Inflammatory macrophage treated with lipopolysaccharide for 1 hour (primary cell): Measurements from ENCODE around the gene MLH1.

Experiments
- DNase-seq, 2 donors: peaks; one replicate each; pipeline ENCODE4 v3.0.0-alpha.2; 2020 to 2022

The MLH1 gene

DNA sequence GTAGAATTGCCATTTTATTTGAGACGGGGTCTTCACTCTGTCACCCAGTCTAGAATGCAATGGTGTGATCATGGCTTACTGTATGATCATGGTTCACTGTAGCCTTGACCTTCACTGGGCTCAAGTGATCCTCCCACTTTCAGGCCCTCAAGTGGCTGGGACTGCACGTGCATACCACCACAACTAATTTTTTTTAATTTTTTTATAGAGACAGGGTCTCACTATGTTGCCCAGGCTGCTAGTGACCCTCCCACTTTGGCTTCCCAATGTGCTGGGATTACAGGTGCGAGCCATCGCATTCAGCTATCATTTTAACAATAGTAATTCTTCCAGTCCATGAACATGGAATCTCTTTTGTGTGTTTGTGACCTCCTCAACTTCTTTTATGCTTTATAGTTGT, 12.3 kb upstream of the MLH1 start:
- no peak for DNase-seq

- peak; percentile 31 to 40 for DNase-seq
Measured at GRCh38 chr3:36988356-36988755, 5.0 kb upstream of the MLH1 start.

- peak; percentile 76 to 88 for DNase-seq
Measured at GRCh38 chr3:36989005-36989404, 4.3 kb upstream of the MLH1 start.

GRCh38 chr3:36989568-36989967, 3.8 kb upstream of the MLH1 start:
- DNase-seq: peak in 1 of 2 donors; percentile 4

DNA sequence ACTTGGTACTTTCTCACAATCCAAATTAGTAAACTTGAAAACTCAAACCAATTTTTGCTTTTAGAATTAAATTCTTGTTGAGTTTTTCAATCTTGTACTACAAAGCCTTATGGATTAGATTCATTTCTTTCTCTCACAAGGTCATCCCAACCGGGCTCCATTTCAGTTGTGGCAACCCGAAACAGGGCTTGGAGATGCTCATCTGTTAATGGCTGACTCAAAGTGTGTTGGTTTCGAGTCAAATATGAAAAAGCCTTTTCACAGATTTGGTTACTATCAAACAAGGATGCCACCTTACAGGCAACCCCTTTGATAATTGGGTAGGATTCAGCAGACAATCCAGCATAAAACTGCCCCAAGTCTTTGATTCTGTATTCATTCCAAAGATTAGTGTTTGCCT, 2.2 kb upstream of the MLH1 start:
- peak in 1 of 2 donors; percentile 3 for DNase-seq

DNA sequence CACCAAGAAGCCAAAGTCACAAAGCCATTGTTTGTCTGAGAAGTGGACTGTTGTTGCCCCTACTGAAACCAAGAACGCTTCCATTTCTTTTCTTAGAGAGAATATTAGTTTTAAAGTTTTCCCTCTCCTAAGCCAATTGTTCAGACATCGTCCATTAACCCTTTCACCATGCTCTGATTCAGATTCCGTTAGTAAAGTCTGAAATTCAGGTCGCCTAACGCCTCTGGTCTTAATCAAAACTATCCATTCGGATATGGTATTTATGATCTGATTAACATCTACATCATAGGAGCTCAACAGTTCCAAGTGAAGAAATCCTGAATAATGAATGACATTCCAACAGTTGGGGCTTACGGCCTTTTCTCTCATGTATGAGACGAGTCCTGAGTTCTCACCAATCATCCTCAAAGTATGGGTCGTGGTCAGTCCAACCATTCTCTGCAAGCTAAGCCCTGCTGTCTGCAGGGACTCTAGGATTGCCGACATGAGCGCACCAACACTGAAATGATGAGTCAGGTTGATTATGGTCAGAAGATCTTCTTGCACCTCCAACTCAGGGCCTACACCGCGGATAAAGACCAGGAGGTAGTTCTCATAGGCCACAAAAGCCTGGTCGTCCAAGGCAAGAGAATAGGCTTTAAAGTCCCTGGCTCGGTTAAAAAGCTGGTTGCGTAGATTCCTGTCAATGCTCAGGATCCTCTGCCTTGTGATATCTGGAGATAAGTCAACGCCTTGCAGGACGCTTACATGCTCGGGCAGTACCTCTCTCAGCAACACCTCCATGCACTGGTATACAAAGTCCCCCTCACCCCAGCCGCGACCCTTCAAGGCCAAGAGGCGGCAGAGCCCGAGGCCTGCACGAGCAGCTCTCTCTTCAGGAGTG, 1.2 kb upstream of the MLH1 start:
- peak; percentile 26 to 57 for DNase-seq

DNA sequence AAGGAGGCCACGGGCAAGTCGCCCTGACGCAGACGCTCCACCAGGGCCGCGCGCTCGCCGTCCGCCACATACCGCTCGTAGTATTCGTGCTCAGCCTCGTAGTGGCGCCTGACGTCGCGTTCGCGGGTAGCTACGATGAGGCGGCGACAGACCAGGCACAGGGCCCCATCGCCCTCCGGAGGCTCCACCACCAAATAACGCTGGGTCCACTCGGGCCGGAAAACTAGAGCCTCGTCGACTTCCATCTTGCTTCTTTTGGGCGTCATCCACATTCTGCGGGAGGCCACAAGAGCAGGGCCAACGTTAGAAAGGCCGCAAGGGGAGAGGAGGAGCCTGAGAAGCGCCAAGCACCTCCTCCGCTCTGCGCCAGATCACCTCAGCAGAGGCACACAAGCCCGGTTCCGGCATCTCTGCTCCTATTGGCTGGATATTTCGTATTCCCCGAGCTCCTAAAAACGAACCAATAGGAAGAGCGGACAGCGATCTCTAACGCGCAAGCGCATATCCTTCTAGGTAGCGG, 452 bp upstream of the MLH1 start, which contains the start of gene EPM2AIP1:
Gene EPM2AIP1, minus strand, starts transcription at position 326 of the 520 bp plus-strand sequence. Its CDS starts 54 bp downstream, at position 272.
- peak in 1 of 2 donors; percentile 100 for DNase-seq

DNA sequence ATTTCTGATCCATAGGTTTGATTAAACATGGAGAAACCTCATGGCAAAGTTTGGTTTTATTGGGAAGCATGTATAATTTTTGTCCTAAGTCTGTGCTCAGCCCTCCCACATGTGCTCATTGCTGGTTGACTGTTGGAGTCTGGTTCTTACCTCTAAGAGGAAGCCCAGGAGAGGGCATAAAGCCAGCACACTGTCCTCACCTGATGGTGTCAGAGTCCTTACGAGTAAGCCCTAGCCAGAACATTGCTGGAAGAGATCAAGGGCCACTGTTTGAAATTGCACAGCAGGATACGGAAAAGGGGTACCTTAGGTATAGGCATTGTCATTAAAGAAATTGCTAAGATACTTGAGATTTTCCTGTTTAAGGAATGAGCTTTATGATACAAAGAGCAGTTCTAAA, 21.3 kb downstream of the MLH1 start:
- no peak for DNase-seq

GRCh38 chr3:37015642-37016041, 22.3 kb downstream of the MLH1 start:
- no peak for DNase-seq

DNA sequence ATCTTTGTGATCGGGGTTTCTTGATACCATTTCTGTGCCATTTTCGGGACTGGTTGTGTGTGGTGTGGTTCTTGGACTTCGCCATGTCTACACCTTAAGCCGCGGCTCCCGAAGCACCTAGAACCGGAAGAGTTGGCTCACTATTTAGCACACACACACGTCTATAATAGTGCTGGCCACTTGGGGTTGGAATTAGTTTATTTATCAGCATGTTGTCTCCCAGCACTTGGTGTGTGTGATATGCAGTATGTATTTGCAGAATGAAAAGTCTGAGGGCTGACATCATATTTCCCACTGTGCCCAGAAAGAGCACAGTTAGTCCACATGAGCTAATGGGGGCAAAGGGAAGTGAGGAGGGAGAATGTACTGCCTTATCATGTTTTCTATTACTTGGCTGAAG, 23.6 kb downstream of the MLH1 start:
- no peak for DNase-seq

DNA sequence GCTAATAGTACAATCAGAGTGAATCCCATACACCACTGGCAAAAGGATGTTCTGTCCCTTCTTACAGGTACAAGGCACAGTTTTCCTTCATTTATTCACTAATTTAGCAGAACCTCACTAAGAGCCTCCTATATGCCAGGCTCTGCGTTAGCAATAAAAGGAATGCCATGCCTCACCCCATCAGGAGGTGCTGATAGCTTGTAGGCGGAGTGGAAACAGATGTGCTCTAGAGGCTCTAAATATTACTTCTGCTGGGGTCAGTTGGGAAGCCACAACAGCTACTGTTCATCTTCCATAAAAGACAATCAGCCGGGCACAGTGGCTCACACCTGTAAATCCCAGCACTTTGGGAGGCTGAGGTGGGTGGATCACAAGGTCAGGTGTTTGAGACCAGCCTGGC, 24.4 kb downstream of the MLH1 start:
- no peak for DNase-seq

- no peak for DNase-seq
Measured at GRCh38 chr3:37024092-37024491, 30.8 kb downstream of the MLH1 start.

- peak; percentile 81 to 84 for DNase-seq
Measured at GRCh38 chr3:37024820-37025405, 31.6 kb downstream of the MLH1 start.

DNA sequence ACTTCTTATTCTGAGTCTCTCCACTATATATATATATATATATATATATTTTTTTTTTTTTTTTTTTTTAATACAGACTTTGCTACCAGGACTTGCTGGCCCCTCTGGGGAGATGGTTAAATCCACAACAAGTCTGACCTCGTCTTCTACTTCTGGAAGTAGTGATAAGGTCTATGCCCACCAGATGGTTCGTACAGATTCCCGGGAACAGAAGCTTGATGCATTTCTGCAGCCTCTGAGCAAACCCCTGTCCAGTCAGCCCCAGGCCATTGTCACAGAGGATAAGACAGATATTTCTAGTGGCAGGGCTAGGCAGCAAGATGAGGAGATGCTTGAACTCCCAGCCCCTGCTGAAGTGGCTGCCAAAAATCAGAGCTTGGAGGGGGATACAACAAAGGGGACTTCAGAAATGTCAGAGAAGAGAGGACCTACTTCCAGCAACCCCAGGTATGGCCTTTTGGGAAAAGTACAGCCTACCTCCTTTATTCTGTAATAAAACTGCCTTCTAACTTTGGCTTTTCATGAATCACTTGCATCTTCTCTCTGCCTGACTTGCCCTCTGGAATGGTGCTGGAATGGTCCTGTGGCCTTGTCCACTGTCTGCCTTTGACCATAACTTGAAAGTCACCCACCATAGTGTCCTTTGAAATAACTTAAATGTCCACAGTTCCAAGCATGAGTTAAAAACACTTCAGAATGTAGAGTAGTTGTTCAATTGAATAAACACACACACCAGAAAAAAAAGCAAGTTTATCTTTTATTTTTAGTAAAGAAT, 32.4 kb downstream of the MLH1 start:
- DNase-seq: no peak

DNA sequence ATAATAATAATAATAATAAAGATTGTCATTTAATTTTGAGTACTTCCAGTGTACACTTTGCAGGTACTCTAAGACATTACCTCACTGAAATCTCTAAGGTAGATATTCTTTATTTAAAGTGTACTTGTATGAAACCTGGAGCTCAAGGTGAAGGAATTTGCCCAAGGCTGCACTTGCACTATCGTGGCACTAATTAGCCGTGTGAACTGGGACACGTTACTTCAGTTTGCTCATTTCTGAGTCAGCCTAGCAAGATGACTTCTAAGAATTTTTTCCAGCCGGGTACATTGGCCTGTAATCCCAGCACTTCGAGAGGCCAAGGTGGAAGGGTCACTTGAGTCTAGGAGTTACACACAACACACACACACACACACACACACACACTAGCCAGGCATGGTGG, 33.5 kb downstream of the MLH1 start:
- DNase-seq: no peak

- DNase-seq: no peak
Measured at GRCh38 chr3:37028329-37028728, 35.0 kb downstream of the MLH1 start.

DNA sequence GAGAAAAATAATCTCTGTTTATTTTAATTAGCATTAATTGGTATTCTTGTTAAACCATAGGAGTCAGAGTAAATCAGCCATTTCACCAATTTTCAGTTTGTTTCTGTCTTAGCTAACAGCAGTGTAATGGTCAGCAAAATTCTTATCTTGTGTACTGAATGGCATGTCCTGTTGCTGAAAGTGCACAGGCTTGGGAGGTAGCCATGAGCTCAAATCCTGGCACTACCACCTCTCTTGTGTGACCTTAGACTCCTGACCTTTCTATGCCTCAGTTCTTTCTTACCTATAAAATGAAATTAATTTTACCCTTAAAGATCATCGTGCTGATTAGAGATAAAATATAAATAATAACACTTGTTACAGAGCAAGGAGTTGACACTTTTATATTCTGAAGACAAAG, 35.8 kb downstream of the MLH1 start:
- DNase-seq: no peak

- no peak for DNase-seq
Measured at GRCh38 chr3:37029516-37030163, 36.3 kb downstream of the MLH1 start.

GRCh38 chr3:37030588-37030987, 37.3 kb downstream of the MLH1 start:
- DNase-seq: no peak

DNA sequence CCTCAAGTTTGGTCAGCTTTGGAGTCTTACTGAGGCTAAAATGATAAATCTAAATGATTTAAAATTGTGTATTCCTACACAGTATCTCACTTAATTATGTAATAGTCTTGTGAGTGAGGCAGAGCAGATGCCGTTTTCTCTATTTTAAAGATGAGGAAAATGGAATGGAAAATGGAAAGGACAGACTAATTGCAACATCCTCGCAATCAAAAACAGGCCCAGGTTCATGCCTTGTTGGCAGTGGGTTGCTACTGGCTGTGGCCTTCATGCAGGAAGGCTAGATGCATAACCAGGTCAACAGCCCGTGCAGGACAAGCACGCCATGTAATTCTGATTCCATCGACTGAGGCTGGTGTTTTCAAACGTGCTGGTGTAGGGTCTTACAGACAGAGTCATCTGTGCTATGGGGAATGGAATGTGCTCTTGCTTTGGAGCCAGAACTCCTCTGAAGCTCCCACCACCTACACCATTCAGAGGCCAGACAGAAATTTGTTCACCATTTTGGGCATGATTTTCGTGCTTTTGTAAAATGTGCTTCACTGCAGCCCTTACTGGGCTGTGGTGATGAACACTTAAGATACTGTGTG, 37.9 kb downstream of the MLH1 start:
- no peak for DNase-seq

DNA sequence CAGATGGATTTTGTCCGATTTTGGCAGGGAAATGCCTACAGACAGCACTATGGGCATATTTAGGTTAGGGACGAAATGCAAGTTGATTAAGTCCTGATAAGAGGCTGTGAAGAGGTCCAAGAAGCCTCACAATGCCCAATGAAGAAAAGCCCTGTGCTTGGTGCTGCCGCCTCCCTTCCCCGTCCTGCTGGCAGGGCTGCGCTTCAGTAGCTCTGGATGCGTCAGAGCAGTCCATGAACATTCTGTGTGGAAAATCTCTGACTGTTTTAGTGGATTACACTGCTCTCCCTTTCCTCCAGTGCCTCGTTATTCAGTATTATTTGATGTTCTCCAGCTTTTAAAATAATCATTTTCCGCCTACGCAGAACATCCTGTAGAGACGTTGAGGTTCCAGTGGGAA, 39.6 kb downstream of the MLH1 start:
- no peak for DNase-seq

DNA sequence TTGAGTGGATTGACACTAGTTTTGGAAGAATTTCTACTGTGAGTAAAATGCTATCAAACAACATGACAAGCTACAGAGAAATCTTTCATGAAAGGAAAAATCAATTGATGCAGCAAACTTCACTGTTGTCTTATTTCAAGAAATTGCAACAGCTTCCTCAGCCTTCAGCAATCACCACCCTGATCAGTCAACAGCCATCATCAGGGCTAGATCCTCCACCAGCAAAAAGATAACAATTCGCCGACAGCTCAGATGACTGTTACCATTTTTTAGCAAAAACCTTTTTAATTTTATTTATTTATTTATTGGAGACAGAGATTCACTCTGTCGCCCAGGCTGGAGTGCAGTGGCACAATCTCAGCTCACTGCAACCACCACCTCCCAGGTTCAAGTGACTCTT, 44.0 kb downstream of the MLH1 start:
- DNase-seq: no peak
